Stimulated activated CD8-positive, alpha-beta memory T cell treated with anti-CD3 and anti-CD28 coated beads, Interleukin-15, amount 100 ng/mL, for 48 hours (primary cell): Measurements from ENCODE around the gene TOE1.
"Not testable (repeated sequence)": the region's sequence is repeated elsewhere in the genome, so short reads cannot be mapped to it uniquely, and the experiment has no call there.

Experiments used
- DNase-seq, 2 donors: peaks; one replicate each; pipeline ENCODE4 v3.0.0-alpha.2; 2020; ENCODE audit warnings: low read depth in 2 of 2

TOE1 gene

DNA sequence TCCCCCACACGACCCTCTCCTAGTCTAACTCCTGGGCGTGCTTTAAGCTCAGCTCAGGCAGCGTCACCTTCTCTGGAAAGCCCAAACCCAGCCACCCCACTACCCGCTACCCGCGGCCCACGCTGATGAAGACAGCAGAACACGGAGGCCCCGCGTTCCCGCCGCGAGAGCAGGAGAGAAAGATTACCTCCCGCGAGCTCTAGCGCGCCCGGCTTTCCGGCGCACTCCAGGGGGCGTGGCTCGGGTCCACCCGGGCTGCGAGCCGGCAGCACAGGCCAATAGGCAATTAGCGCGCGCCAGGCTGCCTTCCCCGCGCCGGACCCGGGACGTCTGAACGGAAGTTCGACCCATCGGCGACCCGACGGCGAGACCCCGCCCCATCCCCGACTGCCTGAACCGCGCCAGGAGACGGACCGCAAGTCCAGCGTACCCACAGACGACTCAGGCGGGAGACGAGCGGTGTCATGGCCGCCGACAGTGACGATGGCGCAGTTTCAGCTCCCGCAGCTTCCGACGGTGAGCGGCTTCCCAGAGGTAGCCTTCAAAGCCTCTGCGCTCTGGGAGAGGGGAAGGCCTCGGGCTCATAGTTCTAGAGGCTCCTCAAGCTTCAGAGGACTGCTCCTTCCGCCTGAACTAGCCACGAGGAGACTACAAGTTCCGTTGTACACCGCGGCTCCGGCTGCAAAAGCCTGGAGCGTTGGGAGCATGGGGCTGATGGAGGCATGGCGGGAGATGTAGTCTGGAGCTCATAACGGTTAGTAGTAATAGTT, at the start of gene TOE1, which contains the start of gene MUTYH:
TSS of gene TOE1 (plus strand) at position 382 of the 770 bp plus-strand sequence. CDS start at position 465, 83 bp downstream.
TSS of gene MUTYH (minus strand) at position 652 of the 770 bp plus-strand sequence. CDS start 5,935 bp downstream, outside the sequence.
- DNase-seq = peak; percentile 97 to 99

DNA sequence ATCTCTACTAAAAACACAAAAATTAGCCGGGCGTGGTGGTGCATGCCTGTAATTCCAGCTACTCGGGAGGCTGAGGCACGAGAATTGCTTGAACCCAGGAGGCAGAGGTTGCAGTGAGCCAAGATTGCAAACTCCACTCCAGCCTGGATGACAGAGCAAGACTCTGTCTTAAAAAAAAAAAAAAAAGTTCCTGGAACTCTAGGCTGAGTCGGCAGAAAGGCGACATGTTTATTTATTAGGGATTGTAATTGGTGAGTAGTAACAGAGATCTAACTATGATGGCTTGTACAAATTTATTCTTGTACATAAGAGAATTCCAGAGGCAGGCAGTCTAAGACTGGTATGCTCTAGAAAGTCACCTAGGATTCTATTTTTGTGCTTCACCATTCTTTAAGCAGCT, 49.0 kb upstream of the TOE1 start:
- not testable (repeated sequence) for DNase-seq

- no peak for DNase-seq
Observed at GRCh38 chr1:45291716-45292115, 48.3 kb upstream of the TOE1 start.

DNA sequence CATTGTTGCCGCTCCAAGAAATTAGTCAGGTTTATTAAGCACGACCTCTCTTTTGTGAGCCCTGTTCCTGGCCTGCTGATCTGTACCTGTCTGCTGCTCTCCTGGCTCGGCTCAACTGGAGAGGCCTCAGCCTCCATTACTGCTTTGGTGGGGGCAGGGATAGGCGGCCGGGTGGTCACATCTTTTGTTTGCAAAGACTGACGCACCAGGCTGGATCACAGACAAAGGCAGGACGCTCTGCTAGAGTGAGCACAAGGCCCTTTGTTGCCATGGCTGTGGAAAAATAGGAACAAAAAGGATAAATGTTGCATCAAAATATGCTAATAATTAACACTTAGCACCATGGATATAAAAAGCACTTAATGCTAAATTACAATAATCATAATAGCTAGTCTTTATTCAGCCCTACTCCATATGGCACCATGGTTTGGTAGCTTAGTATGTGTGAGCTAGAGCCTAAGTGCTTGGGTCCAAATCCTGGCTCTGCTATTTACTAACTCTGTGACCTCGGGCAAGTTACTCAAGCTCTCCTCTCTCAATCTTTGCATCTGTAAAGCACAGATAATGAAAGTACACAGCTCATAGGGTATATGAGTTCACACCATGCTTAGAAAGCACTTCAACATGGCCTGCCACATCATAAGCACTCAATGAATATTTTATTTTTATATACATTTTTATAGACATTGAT, 42.2 kb upstream of the TOE1 start:
- DNase-seq = no peak

DNA sequence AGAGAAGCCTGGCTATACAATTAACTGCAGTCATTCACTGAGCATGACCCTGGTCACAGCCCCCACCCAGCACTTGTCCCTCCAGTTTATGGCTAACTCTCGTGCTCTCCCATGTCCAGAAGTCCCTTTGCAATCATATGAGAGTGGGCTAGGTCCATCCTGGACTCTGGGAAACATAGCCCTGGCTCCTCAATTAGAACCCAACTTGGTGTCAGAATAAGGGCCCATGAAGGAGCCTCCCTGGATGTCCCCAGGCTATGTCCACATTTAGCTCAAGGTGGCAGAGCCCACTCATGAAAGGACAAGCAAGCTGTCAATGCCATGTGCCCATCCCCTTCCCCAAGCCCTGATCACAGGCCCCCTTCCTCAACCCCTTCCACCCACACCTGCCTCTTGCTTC, 40.7 kb upstream of the TOE1 start:
- no peak for DNase-seq

DNA sequence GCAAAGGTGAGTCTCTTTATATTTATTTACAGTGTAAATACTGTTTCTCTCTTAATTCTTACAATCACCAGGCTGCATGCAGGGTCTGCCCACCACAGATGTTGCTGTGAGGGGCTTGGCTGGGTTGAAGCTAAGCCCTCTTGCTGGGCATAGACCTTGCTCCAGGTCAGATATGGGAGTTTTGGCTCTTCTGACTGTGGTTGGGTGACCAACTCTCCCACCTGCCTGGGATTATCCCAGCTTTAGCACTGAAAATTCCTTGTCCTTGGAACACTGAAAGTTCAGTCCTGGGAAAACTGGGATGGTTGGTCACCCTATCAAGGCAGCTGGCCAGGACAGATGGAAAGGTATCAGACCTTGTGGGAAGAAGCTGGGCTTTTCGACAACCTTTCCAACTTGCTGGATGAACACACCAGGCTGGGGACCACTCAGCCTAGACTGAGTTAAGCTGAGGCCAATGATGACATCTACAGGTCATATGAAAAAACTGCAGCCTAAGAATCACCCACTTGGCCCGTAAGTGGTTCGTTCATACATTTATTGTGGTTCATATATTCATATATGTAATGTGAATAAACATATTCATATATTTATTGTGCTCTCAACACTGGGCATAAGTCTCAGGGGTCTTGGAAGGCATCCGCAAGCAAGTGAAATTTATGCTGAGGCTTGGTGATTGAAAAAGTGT, 39.8 kb upstream of the TOE1 start:
- DNase-seq = no peak

GRCh38 chr1:45300669-45300997, 39.3 kb upstream of the TOE1 start:
- DNase-seq = no peak

DNA sequence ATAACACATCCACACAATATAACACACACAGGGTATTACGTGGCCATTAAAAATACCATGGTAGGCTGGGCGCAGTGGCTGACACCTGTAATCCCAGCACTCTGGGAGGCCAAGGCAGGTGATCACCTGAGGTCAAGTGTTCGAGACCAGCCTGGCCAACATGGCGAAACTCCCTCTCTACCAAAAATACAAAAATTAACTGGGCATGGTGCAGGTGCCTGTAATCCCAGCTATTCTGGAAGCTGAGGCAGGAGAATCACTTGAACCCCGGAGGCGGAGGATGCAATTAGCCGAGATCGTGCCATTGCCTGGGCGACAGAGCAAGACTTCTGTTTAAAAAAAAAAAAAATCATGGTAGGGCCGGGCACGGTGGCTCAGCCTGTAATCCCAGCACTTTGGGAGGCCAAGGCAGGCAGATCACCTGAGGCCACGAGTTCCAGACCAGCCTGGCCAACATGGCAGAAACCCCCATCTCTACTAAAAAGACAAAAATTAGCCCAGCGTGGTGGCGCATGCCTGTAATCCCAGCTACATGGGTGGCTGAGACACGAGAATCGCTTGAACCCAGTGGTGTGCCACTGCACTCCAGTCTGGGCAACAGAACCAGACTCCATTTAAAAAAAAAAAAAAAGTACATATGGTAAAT, 37.3 kb upstream of the TOE1 start:
- DNase-seq = no peak

GRCh38 chr1:45303520-45304310, 36.3 kb upstream of the TOE1 start:
- peak; percentile 99 for DNase-seq

DNA sequence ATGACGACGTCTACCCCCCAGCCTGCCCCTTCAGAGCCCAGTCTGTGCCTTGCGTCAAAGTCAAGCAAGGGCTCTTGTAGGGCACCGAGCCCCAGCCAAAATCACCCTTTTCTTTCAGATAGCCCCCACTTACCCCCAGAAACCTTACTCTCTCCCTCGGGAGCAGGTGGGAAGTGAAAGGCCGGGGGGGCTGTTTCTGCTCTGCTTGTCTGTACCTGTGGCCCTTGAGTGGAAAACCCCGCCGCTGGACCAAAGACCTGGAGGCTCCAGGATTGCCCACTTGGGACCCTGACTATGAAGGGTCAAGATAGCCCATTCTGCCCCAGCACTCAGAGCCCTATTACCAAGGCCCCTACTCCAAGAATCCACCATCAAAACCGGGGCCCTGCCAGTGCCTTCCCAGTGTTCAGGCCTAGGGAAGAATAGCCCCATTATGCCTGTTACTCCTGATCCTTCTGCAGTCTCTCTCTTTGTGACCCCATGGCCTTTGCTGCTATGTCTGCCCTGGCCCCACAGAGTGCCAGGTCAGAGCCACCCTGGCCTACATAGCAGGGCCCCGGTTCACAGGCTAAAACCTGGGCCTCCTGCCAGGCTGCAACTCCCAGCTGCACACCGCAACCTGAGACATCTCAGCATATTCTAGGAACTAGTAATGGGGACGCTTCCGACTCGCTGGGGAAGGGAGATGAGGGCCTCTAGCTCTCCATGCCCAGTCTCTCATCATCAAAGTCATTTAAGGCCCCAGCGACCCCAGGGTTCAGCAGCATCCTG, 35.5 kb upstream of the TOE1 start:
- no peak for DNase-seq

DNA sequence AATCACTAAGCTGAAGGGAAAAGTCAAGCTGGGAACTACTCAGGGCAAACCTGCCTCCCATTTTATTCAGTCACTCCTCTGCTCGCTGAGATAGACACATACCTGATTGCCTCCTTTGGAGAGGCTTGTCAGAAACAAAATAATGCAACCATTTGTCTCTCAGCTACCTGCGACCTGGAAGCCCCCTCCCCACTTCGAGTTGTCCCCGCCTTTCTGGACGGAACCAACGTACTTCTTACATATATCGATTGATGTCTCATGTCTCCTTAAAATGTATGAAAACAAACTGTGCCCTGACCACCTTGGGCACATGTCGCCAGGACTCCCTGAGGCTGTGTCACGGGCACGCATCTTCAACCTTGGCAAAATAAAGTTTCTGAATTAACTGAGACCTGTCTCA, 34.7 kb upstream of the TOE1 start:
- DNase-seq = no peak

DNA sequence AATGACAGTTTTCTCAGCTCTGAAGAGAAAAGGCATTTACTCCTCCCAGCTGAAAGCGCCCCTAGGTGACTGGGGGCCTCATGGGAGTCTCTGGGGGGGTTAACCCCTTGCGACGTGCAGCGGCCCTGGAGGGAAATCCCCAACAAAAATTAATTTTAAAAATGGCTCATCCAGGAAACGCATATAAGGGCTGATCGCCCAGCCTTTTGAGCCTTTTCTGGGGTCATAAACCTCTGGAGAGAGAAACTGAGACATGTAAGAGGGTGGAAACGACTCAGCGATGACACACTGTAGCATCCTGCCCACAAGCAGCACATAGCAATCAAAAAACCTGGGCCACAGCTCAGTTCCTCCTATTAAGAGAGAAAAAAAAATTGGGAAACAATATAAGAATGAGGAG, 33.7 kb upstream of the TOE1 start:
- DNase-seq = peak; percentile 50 to 57

DNA sequence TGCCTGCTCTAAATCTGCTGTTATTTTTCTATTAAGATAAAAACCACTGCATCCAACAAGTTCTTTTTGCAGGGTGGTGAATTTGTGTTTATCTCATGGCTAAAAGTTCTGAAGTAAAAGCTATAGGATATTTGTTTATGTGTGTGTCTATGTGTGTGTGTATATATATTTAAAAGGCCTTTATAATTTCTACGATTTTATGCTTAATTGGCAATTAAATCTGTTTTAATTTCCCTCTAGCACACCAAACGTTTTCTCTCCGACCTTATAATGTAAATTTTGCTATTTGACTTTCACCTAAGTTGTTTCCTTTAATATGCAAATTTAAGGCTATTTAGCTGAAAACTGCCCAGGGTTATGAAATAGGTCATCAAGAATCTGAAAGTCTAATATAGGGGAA, 33.1 kb upstream of the TOE1 start:
- no peak for DNase-seq

GRCh38 chr1:45314266-45314665, 25.7 kb upstream of the TOE1 start:
- no peak for DNase-seq

DNA sequence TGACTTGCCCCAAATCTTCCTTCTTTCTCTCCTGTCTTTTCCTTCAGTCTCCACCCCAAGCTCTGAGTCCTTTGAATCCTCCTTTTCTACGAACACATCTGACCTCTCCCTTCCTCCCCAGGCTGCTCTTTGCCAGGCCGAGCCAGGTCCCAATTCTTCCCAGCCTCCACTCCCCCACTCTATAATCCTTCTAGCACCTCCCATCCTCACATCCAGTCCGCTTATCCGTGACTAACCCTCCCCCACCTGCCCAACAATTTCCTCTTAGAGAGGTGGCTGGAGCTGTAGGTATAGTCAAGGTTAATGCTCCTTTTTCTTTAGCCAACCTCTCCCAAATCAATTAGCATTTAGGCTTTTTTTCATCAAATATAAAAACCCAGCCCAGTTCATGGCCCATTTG, 22.8 kb upstream of the TOE1 start:
- no peak for DNase-seq

DNA sequence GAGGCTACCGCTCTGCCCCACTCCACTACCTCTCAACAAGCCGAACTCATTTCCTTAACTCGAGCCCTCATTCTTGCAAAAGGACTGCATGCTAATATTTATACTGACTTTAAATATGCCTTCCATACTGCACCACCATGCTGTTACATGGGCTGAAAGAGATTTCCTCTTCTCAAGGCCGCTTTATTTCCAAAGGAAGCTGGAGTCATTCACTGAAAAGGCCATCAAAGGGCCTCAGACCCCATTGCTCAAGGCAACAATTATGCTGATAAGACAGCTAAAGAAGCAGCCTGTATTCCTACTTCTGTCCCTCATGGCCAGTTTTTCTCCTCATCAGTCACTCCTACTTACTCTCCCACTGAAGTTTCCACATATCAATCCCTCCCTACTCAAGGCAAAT, 20.2 kb upstream of the TOE1 start:
- DNase-seq = no peak

DNA sequence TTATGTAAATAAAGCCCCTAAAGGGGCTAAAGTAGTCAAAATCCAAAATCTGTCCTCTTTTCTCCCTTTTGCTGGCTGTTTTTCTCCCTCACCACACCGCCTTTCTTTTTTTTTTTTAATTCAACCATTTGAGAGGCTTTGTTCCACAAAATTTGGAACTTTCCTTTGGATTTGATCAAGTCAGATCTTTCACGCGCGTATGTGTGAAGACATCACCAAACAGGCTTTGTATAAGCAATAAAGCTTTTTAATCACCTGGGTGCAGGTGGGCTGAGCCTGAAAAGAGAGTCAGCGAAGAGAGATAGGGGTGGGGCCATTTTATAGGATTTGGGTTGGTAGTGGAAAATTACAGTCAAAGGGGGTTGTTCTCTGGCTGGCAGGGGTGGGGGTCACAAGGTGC, 18.5 kb upstream of the TOE1 start:
- DNase-seq = no peak

- no peak for DNase-seq
Observed at GRCh38 chr1:45322486-45323040, 17.4 kb upstream of the TOE1 start.

DNA sequence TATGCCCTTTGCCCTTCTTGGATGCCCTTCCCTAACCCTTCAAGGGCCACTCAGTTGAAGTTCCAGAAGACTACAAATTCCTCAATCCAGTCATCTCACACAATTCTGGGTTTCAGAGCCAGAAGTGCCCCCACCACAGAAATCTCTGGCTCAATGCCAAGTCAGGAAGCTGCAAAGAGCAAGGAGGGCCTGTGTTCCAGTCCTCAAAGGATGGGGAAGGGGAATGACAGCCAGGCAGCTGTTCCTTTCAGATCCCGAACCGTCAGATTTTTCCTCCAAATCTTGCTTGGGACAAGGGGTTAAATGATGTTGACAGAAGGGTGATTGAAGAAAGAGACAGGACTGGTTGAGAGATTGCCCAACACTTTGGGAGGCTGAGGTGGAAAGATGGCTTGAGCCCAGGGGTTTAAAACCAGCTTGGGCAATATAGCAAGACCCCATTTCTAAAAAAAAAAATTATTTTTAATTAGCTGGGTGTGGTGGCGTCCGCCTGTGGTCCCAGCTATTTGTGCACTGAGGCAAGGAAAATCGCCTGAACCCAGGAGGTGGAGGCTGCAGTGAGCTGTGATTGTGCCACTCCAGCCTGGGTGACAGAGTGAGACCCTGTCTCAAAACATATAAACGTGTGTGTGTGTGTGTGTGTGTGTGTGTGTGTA, 14.0 kb upstream of the TOE1 start:
- DNase-seq = no peak
